H1 (cell line): Measurements from ENCODE around the gene DTX4.

Experiments
- POLR2A ChIP-seq, 2 experiments: IDR thresholded peaks; 1 replicate in 1 of 2; 2 replicates in 1 of 2; pipeline ENCODE4 v1.6.1; 2011; ENCODE audit warnings: low read depth in 2 of 2, low read length in 2 of 2, mild to moderate bottlenecking in 2 of 2; ENCODE audit errors: control extremely low read depth in 1 of 2
- RAD21 ChIP-seq, 2 experiments: IDR thresholded peaks in 1 of 2; conservative IDR thresholded peaks in 1 of 2; 2 replicates each; pipeline ENCODE4 v1.6.1; 2011; ENCODE audit warnings: low read depth in 2 of 2, low read length in 2 of 2, improper control_type of control experiment in 1 of 2, inconsistent platforms in 1 of 2, mild to moderate bottlenecking in 1 of 2, moderate library complexity in 1 of 2
- TAF1 ChIP-seq: IDR thresholded peaks from 2 replicates; pipeline ENCODE4 v1.6.1; 2011; ENCODE audit warnings: mild to moderate bottlenecking, low read depth, low read length
- TF ChIP-seq, protein P1 (sequence below): IDR thresholded peaks from 2 replicates; pipeline ENCODE4 v1.6.1; 2011; ENCODE audit warnings: low read depth, mild to moderate bottlenecking, low read length; ENCODE audit not compliant: insufficient read depth
- TF ChIP-seq, protein P2 (sequence below), 3 experiments: IDR thresholded peaks; 1 replicate in 2 of 3; 2 replicates in 1 of 3; pipeline versions ENCODE4 v1.5.1 to v1.6.1; 2011; ENCODE audit warnings: low read length in 3 of 3, mild to moderate bottlenecking in 3 of 3, inconsistent platforms in 2 of 3, low read depth in 1 of 3, moderate library complexity in 1 of 3; ENCODE audit not compliant: insufficient read depth in 1 of 3; ENCODE audit errors: control extremely low read depth in 1 of 3

DNA sequence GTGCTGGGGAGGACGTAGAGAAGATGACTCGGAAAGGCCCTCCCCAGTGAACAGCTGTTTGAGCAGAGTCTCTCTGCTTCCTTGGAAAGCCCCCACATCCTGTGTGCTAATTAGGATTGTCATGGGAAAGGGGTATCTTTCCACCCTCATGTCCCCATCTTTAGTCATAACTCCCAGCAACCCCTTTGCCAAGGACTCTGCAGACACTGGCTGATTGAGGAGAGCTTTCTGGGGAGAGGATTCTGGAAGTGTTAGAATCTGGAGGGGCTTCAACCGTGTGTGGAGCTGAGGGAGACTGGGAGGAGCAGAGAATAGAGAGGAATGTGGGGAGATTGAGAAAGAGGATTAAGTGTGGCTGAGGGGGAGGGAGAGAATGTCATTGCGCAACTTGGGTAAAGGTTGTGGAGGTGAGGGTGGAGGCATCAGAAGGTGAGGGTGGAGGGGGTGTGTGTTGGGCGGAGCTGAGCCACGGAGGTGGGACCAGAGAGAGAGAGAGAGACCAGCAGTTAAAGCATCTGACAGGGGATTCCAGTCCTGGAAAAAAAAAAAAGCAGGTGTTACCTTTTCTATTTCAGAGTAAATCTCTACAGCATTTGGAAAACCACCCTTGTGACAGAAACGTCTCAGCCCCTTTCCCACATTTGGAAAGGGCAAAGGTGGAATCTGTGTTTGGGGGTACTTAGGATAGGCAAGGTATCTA lies 2.2 kb downstream of the DTX4 start:
- TF ChIP-seq, protein P1, sequence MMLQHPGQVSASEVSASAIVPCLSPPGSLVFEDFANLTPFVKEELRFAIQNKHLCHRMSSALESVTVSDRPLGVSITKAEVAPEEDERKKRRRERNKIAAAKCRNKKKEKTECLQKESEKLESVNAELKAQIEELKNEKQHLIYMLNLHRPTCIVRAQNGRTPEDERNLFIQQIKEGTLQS: no peak
- no peak for TF ChIP-seq RAD21 (IDR thresholded peaks at IDR 0.05 in 1 of 2, conservative IDR thresholded peaks at IDR 0.05 in 1 of 2; ENCODE audit: low read depth in 2 of 2, low read length in 2 of 2)
- TF ChIP-seq, protein P2, sequence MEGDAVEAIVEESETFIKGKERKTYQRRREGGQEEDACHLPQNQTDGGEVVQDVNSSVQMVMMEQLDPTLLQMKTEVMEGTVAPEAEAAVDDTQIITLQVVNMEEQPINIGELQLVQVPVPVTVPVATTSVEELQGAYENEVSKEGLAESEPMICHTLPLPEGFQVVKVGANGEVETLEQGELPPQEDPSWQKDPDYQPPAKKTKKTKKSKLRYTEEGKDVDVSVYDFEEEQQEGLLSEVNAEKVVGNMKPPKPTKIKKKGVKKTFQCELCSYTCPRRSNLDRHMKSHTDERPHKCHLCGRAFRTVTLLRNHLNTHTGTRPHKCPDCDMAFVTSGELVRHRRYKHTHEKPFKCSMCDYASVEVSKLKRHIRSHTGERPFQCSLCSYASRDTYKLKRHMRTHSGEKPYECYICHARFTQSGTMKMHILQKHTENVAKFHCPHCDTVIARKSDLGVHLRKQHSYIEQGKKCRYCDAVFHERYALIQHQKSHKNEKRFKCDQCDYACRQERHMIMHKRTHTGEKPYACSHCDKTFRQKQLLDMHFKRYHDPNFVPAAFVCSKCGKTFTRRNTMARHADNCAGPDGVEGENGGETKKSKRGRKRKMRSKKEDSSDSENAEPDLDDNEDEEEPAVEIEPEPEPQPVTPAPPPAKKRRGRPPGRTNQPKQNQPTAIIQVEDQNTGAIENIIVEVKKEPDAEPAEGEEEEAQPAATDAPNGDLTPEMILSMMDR (IDR thresholded peaks at IDR 0.05; ENCODE audit: control extremely low read depth in 1 of 3, insufficient read depth in 1 of 3, low read depth in 1 of 3, low read length in 3 of 3): no peak
- peak; percentile 49; the same call in 1 of the 2 replicates for TF ChIP-seq TAF1
- peak in 1 of 2 experiments; percentile 57; a peak in 2 of 3 replicates for TF ChIP-seq POLR2A (IDR thresholded peaks at IDR 0.05; ENCODE audit: control extremely low read depth in 1 of 2, low read depth in 2 of 2, low read length in 2 of 2)
